NCI-H1930 (cell line): Measurements from ENCODE around the gene RPH3AL.
"Not testable (repeated sequence)": the region's sequence is repeated elsewhere in the genome, so short reads cannot be mapped to it uniquely, and the experiment has no call there.

ENCODE experiments used
- DNase-seq, 2 experiments: peaks; one replicate each; lab custom pipeline; 2025; lab: John Stamatoyannopoulos, UW

The RPH3AL gene

GRCh38 chr17:224576-224975 is 128.0 kb downstream of the RPH3AL start:
- DNase-seq, result not testable (repeated sequence)

GRCh38 chr17:223723-224471 is 128.7 kb downstream of the RPH3AL start:
- no peak for DNase-seq

GRCh38 chr17:222172-222571 is 130.4 kb downstream of the RPH3AL start:
- DNase-seq, result no peak

- DNase-seq, result no peak
Measured at GRCh38 chr17:219696-220095, 132.9 kb downstream of the RPH3AL start.

GRCh38 chr17:218432-219110 is 134.0 kb downstream of the RPH3AL start:
- no peak for DNase-seq

GRCh38 chr17:216625-217024 is 136.0 kb downstream of the RPH3AL start:
- DNase-seq, result no peak

- not testable (repeated sequence) for DNase-seq
Measured at GRCh38 chr17:215563-216478, 136.8 kb downstream of the RPH3AL start.

GRCh38 chr17:214881-215331 is 137.7 kb downstream of the RPH3AL start:
- DNase-seq, result no peak

- DNase-seq, result no peak
Measured at GRCh38 chr17:213286-214105, 139.1 kb downstream of the RPH3AL start.

GRCh38 chr17:210402-210801 is 142.2 kb downstream of the RPH3AL start:
- DNase-seq, result no peak

GRCh38 chr17:208429-208828 is 144.2 kb downstream of the RPH3AL start:
- no peak for DNase-seq

GRCh38 chr17:207775-208174 is 144.8 kb downstream of the RPH3AL start:
- no peak for DNase-seq

- DNase-seq, result no peak
Measured at GRCh38 chr17:206941-207560, 145.6 kb downstream of the RPH3AL start.

- not testable (repeated sequence) for DNase-seq
Measured at GRCh38 chr17:206484-206883, 146.1 kb downstream of the RPH3AL start.

GRCh38 chr17:205817-206216 is 146.8 kb downstream of the RPH3AL start:
- no peak for DNase-seq

GRCh38 chr17:205148-205669 is 147.4 kb downstream of the RPH3AL start:
- no peak for DNase-seq

- DNase-seq, result no peak
Measured at GRCh38 chr17:204427-205147, 148.0 kb downstream of the RPH3AL start.

GRCh38 chr17:202501-202951 is 150.1 kb downstream of the RPH3AL start:
- DNase-seq, result no peak

GRCh38 chr17:201736-202135 is 150.9 kb downstream of the RPH3AL start:
- not testable (repeated sequence) for DNase-seq

- not testable (repeated sequence) for DNase-seq
Measured at GRCh38 chr17:201257-201656, 151.3 kb downstream of the RPH3AL start.
